K562 (cell line): ENCODE measurements around the gene BRME1. TPM values are rescaled to one million over a fixed set of nuclear protein-coding genes. Genes with fewer than 3 reads are reported as not detected.

Experiments used
- BHLHE40 ChIP-seq: IDR thresholded peaks from 2 replicates; pipeline ENCODE4 v1.6.1; 2011; ENCODE audit warnings: low read length, improper control_type of control experiment
- CBX2 ChIP-seq: fragments of 200-600 bp; sonication (generic); IDR thresholded peaks from one replicate; pipeline ENCODE4 v1.6.1; 2012; ENCODE audit warnings: mild to moderate bottlenecking, low read length, inconsistent platforms; ENCODE audit not compliant: insufficient read depth, poor library complexity, severe bottlenecking
- CCAR2 ChIP-seq: fragments of 200-400 bp; formaldehyde crosslinking; IDR thresholded peaks from 2 replicates; pipeline ENCODE4 v1.6.1; 2017; ENCODE audit warnings: mild to moderate bottlenecking, low read depth, low read length
- GABPB1 ChIP-seq: sonication (generic); formaldehyde crosslinking; IDR thresholded peaks from 2 replicates; pipeline ENCODE4 v1.8.0; 2022; ENCODE audit warnings: mild to moderate bottlenecking, missing genetic modification reagents
- HES1 ChIP-seq: fragments of 450-650 bp; IDR thresholded peaks from 2 replicates; pipeline ENCODE4 v1.6.1; 2016; ENCODE audit warnings: low read depth, mild to moderate bottlenecking, moderate library complexity
- JUND ChIP-seq, 2 experiments: IDR thresholded peaks; 2 replicates in 1 of 2; 3 replicates in 1 of 2; pipeline ENCODE4 v1.6.1; 2011; ENCODE audit warnings: borderline replicate concordance in 2 of 2, low read depth in 2 of 2, low read length in 2 of 2, improper control_type of control experiment in 1 of 2, missing biosample characterization in 1 of 2, missing genetic modification characterization in 1 of 2, missing genetic modification reagents in 1 of 2
- NR2C1 ChIP-seq, 2 experiments: fragments of 450-650 bp; IDR thresholded peaks; 2 replicates each; pipeline ENCODE4 v1.6.1; 2017; ENCODE audit warnings: mild to moderate bottlenecking in 2 of 2, antibody characterized with exemption in 1 of 2, inconsistent platforms in 1 of 2, missing compliant biosample characterization in 1 of 2, missing genetic modification characterization in 1 of 2
- NR2F6 ChIP-seq: fragments of 450-650 bp; formaldehyde crosslinking; IDR thresholded peaks from 2 replicates; pipeline ENCODE4 v1.4.0; 2020; ENCODE audit warnings: mild to moderate bottlenecking
- PRPF4 ChIP-seq: fragments of 200-400 bp; formaldehyde crosslinking; IDR thresholded peaks from one replicate; pipeline ENCODE4 v1.6.1; 2017; ENCODE audit warnings: low read length, low read depth, mild to moderate bottlenecking; ENCODE audit not compliant: insufficient read depth, poor library complexity, severe bottlenecking
- RBM34 ChIP-seq: fragments of 200-400 bp; formaldehyde crosslinking; IDR thresholded peaks from 2 replicates; pipeline ENCODE4 v1.6.1; 2018; ENCODE audit warnings: low read length, borderline replicate concordance; ENCODE audit not compliant: insufficient read depth
- RNF2 ChIP-seq: sonication (generic); IDR thresholded peaks from 2 replicates; pipeline ENCODE4 v1.6.1; 2016
- SFPQ ChIP-seq: fragments of 200-400 bp; formaldehyde crosslinking; IDR thresholded peaks from 2 replicates; pipeline ENCODE4 v1.6.1; 2017; ENCODE audit warnings: mild to moderate bottlenecking, low read depth, low read length, moderate library complexity
- SIN3B ChIP-seq: fragments of 450-650 bp; IDR thresholded peaks from 2 replicates; pipeline ENCODE4 v1.6.1; 2017; ENCODE audit warnings: low read depth, mild to moderate bottlenecking, moderate library complexity
- SLC30A9 ChIP-seq: fragments of 250-450 bp; sonication (Bioruptor Pico); IDR thresholded peaks from 2 replicates; pipeline ENCODE4 v1.8.0; 2022; ENCODE audit warnings: mild to moderate bottlenecking, moderate library complexity
- SMARCB1 ChIP-seq: IDR thresholded peaks from 2 replicates; pipeline ENCODE4 v1.6.1; 2011; ENCODE audit warnings: improper control_type of control experiment, low read depth; ENCODE audit not compliant: insufficient read length
- ZNF124 ChIP-seq: sonication (generic); formaldehyde crosslinking; IDR thresholded peaks from 2 replicates; pipeline ENCODE4 v1.8.1; 2022; ENCODE audit warnings: missing genetic modification reagents
- ZNF232 ChIP-seq: sonication (generic); formaldehyde crosslinking; IDR thresholded peaks from 2 replicates; pipeline ENCODE4 v1.8.0; 2022; ENCODE audit warnings: mild to moderate bottlenecking, missing genetic modification reagents
- ZNF445 ChIP-seq: fragments of 250-450 bp; sonication (Bioruptor Pico); IDR thresholded peaks from 2 replicates; pipeline ENCODE4 v1.4.0; 2020; ENCODE audit warnings: low read depth, mild to moderate bottlenecking, moderate library complexity
- ZNF764 ChIP-seq: fragments of 250-450 bp; sonication (Bioruptor Pico); IDR thresholded peaks from 2 replicates; pipeline ENCODE4 v1.4.0; 2020; ENCODE audit warnings: low read depth, mild to moderate bottlenecking, moderate library complexity
- polyA plus RNA-seq, 8 experiments: library from polyadenylated mRNA; depleted of rRNA in 4 of 8; stranded (reverse) in 5 of 8; unstranded in 3 of 8; fragments of >200 nt; fragmentation: Nextera tagmentation in 2 of 8; fragmentation: Illumina TruSeq in 1 of 8; extraction: Ambion mirVana in 2 of 8; extraction: Trizol in 1 of 8; gene quantifications; 2 replicates each; pipeline versions ENCODE4 v1.2.1 to v1.2.3, GENCODE V29; 2011 to 2014; ENCODE audit warnings: inconsistent platforms in 1 of 8, missing spikeins in 1 of 8
- total RNA-seq, 7 experiments: library from RNA; depleted of rRNA in 6 of 7; stranded (reverse); fragments of >200 nt in 6 of 7; fragmentation: Illumina TruSeq in 2 of 7; extraction: Trizol in 2 of 7; gene quantifications; 2 replicates each; pipeline versions ENCODE4 v1.2.1 to v1.2.3, GENCODE V29; 2011 to 2021; ENCODE audit warnings: low replicate concordance in 1 of 7
- TF ChIP-seq, protein P1 (sequence below), 2 experiments: fragments of 450-650 bp in 1 of 2; sonication (generic) in 1 of 2; formaldehyde crosslinking; conservative IDR thresholded peaks; 2 replicates each; pipeline versions ENCODE4 v1.4.0 to v1.8.1; 2020 to 2022; ENCODE audit warnings: mild to moderate bottlenecking in 1 of 2, missing genetic modification reagents in 1 of 2
- TF ChIP-seq, protein P2 (sequence below): fragments of 150-350 bp; conservative IDR thresholded peaks from 2 replicates; pipeline ENCODE4 v1.6.1; 2014; ENCODE audit warnings: low read length

The BRME1 gene
- total and polyA plus RNA-seq, 9 of the 15 experiments (the other 6 are each of a cell fraction or from before 2014, with no cell fraction given), result 0.75 to 6.1 (median 3.6) TPM

- TF ChIP-seq JUND (IDR thresholded peaks at IDR 0.05; ENCODE audit: borderline replicate concordance, low read depth, low read length), result peak; percentile 99
- TF ChIP-seq JUND (tag; IDR thresholded peaks at IDR 0.05; ENCODE audit: borderline replicate concordance, low read depth, low read length), result peak; percentile 98
- TF ChIP-seq, protein P1, sequence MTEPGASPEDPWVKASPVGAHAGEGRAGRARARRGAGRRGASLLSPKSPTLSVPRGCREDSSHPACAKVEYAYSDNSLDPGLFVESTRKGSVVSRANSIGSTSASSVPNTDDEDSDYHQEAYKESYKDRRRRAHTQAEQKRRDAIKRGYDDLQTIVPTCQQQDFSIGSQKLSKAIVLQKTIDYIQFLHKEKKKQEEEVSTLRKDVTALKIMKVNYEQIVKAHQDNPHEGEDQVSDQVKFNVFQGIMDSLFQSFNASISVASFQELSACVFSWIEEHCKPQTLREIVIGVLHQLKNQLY (CRISPR knock-in tag; conservative IDR thresholded peaks at IDR 0.05), result no peak
- TF ChIP-seq SLC30A9 (CRISPR knock-in tag), result no peak
- no peak for TF ChIP-seq RBM34
- TF ChIP-seq CBX2, result no peak
- TF ChIP-seq SMARCB1, result no peak
- TF ChIP-seq, protein P2, sequence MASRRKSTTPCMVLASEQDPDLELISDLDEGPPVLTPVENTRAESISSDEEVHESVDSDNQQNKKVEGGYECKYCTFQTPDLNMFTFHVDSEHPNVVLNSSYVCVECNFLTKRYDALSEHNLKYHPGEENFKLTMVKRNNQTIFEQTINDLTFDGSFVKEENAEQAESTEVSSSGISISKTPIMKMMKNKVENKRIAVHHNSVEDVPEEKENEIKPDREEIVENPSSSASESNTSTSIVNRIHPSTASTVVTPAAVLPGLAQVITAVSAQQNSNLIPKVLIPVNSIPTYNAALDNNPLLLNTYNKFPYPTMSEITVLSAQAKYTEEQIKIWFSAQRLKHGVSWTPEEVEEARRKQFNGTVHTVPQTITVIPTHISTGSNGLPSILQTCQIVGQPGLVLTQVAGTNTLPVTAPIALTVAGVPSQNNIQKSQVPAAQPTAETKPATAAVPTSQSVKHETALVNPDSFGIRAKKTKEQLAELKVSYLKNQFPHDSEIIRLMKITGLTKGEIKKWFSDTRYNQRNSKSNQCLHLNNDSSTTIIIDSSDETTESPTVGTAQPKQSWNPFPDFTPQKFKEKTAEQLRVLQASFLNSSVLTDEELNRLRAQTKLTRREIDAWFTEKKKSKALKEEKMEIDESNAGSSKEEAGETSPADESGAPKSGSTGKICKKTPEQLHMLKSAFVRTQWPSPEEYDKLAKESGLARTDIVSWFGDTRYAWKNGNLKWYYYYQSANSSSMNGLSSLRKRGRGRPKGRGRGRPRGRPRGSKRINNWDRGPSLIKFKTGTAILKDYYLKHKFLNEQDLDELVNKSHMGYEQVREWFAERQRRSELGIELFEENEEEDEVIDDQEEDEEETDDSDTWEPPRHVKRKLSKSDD, result no peak
- no peak for TF ChIP-seq ZNF124
- TF ChIP-seq ZNF232 (CRISPR knock-in tag), result no peak
- no peak for TF ChIP-seq CCAR2
- no peak for TF ChIP-seq PRPF4
- TF ChIP-seq BHLHE40, result peak; percentile 85
- no peak for TF ChIP-seq SIN3B
- peak; percentile 63 for TF ChIP-seq RNF2
- 0 out of 2 replicates have a peak, but pooled peaks have one; percentile 47 for TF ChIP-seq NR2F6 (CRISPR knock-in tag)
- peak; percentile 69 for TF ChIP-seq GABPB1 (CRISPR knock-in tag)
- TF ChIP-seq NR2C1 (IDR thresholded peaks at IDR 0.05), result no peak
- TF ChIP-seq NR2C1 (tag; IDR thresholded peaks at IDR 0.05), result no peak
- no peak for TF ChIP-seq ZNF445
- 0 out of 2 replicates have a peak, but pooled peaks have one; percentile 11 for TF ChIP-seq HES1
- no peak for TF ChIP-seq ZNF764 (CRISPR knock-in tag)
- TF ChIP-seq SFPQ, result no peak
These were observed 59.1 kb downstream of the BRME1 start (continued) for GRCh38 chr19:13846557-13847406.
